Rectal smooth muscle tissue (tissue), 1 donor: ENCODE results near the gene ATG4B.
"Not testable (repeated sequence)": the region's sequence is repeated elsewhere in the genome, so short reads cannot be mapped to it uniquely, and the experiment has no call there.

Experiments used
- H3K27ac ChIP-seq: one replicate; pipeline ENCODE4 v1.7.0; 2013; ENCODE audit warnings: low read depth, low read length, inconsistent platforms
- H3K27me3 ChIP-seq: one replicate; pipeline ENCODE4 v1.7.0; 2013; ENCODE audit warnings: low read length; ENCODE audit not compliant: control insufficient read depth, insufficient read depth
- H3K36me3 ChIP-seq: one replicate; pipeline ENCODE4 v1.7.0; 2013; ENCODE audit warnings: low read length; ENCODE audit not compliant: control insufficient read depth, insufficient read depth
- H3K4me1 ChIP-seq: one replicate; pipeline ENCODE4 v1.7.0; 2013; ENCODE audit warnings: low read length; ENCODE audit not compliant: control insufficient read depth, insufficient read depth
- H3K4me3 ChIP-seq: one replicate; pipeline ENCODE4 v1.7.0; 2013; ENCODE audit warnings: low read length
- H3K9ac ChIP-seq: one replicate; pipeline ENCODE4 v1.7.0; 2013; ENCODE audit warnings: low read length

Gene ATG4B

DNA sequence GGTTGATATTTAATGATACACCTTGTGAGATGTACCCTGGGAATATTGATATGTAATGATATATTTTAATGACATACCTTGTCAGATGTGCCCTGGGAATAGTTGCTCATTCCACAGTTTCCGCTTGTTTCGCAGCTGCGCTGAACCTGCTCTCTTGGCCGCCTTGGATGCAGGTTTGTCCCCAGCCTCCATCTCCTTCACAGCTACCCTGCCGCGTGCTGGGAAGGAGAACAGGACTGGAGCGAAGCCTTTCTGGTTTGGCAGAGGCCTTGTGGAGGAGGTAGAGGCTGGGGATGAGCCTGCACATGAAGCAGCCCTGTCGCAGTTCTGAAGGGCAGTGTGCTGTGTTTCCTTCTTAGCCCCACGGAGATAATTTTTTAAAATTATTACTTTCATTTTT, 14.6 kb downstream of the ATG4B start:
- H3K4me3 ChIP-seq, result no peak overlapping the region
- no peak overlapping the region for H3K27ac ChIP-seq
- H3K4me1 ChIP-seq, result peaks cover 2% of the 10 kb centered on the region
- no peaks in the 10 kb centered on the region for H3K27me3 ChIP-seq
- no peak overlapping the region for H3K9ac ChIP-seq
- H3K36me3 ChIP-seq, result peaks cover 20% of the 10 kb centered on the region

DNA sequence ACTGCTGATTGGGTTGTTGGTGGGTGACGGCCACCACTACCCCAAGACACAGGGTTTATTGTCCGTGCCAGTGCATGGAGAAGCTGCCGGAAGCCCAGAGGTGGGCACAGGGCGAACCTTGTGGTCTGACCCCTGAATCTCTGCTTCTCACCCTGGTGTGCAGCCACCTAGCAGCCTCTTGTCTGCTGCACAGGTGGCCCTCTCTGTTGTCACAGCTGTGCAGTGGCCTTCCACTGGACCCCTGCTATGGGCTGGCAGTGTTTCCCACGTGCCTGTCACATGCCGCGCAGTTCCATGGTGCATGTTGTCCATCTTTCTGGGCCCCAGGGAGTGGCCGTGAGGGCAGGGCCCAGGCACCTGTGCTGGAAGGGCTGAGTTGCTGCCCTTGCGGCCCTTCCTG, 15.2 kb downstream of the ATG4B start:
- H3K9ac ChIP-seq, result no peak overlapping the region
- H3K4me1 ChIP-seq, result peaks cover 2% of the 10 kb centered on the region
- H3K4me3 ChIP-seq, result no peak overlapping the region
- peaks cover 23% of the 10 kb centered on the region for H3K36me3 ChIP-seq
- H3K27me3 ChIP-seq, result no peaks in the 10 kb centered on the region
- H3K27ac ChIP-seq, result no peak overlapping the region

DNA sequence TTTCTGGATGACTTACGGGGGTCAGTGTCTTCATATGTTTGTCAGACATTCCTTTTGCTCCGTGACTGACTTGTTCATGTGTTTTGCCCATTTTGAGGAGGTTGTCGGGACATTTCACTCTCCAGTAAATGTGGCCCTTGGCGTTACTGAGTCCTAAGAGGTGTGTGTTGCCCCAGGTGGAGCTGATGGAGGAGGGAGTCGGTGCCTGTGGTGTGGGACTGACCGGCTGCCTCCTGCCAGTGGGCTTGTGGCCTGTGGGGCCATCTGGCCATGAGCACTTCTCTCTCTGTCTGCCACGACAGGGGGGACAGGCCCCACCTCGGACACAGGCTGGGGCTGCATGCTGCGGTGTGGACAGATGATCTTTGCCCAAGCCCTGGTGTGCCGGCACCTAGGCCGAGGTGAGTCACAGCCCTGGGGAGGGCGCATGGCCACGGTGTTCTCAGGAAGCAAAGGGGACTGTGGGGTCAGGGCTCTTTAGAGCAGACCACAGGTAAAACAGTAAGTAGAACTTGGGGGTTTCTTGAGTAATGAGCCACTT, 15.8 kb downstream of the ATG4B start:
- no peak overlapping the region for H3K9ac ChIP-seq
- H3K36me3 ChIP-seq, result peaks cover 26% of the 10 kb centered on the region
- no peak overlapping the region for H3K4me3 ChIP-seq
- no peaks in the 10 kb centered on the region for H3K27me3 ChIP-seq
- no peak overlapping the region for H3K27ac ChIP-seq
- H3K4me1 ChIP-seq, result peaks cover 2% of the 10 kb centered on the region

DNA sequence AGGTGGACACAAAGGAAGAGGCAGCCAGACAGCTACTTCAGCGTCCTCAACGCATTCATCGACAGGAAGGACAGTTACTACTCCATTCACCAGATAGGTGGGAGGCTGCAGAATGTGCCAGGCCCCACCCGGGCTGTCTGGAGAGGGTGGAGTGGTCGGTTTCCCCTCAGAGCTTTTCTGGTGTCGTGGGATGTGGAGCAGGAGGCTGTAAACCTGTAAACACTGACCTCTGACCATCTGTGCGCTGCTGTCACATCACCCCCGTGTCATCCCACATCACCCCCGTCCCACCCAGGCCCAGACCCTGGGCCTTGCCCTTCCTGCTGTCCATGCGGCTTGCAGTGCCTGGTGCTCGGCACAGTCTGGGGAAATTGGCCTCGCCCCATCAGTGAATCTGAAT, 17.1 kb downstream of the ATG4B start:
- Histone ChIP-seq H3K27me3 (no peaks in the 10 kb centered on the region), H3K9ac (no peak overlapping the region), H3K4me3 (no peak overlapping the region), H3K36me3 (peaks cover 36% of the 10 kb centered on the region), H3K27ac (no peak overlapping the region), H3K4me1 (peaks cover 2% of the 10 kb centered on the region)

DNA sequence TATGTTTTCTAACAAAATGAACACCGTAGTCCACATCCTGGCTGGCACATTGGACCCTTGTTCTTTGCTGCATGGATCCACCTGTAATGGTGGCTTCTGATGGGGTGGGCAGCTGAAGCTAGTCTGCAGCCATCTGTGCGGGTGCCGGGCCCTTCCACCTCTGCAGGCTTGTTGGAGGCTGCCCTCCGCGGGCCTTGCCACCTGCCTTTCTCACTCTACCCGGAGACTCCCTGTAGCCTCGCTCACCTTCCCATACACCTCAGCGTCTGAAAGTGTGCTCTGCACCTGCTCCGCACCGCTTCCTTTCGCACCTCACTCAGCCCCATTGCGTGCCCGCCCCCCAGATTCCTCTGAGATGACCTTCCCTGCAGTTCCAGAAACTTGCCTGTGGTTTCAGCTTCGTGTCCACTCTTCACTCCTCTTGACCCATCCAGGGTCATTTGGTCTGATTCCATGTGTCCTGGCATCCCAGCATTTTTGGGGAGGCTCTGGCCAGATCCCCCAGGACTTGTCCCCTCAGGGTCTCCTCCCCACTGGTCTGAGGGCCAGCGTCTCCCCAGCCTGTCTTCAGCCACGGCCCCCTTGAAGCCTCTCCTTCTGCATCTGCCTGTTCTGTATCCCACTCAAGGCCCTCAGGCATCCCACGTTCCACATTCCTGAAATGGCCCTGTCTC, 18.2 kb downstream of the ATG4B start:
- Histone ChIP-seq H3K36me3 (peaks cover 40% of the 10 kb centered on the region), H3K9ac (no peak overlapping the region), H3K27me3 (no peaks in the 10 kb centered on the region), H3K27ac (no peak overlapping the region), H3K4me1 (peaks cover 2% of the 10 kb centered on the region), H3K4me3 (no peak overlapping the region)

DNA sequence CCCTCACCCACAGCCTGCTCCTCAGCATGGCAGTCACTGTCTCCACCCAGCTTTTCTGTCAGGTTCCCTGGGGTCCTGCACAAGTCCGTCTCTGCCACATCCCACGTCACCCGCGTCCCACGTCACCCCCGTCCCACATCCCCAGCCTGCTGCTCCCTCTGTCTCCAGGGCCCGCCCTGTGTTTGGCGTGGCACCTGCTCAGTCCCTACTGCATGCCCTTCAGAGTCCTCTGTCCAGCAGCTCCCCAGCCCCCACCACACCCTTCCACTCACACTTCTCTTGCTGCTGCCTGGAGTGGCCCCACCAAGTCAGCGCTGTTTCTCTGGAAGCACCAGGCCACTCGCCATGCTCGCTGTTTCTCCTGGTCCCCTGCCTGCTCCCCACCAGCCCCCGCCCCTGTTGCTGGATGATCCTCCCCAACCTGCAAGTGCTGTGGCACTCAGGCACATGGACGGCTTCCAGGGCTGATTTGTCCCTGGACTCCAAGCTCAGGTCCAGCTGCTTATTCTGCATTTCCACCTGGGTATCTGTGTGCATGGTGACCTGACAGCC, 18.8 kb downstream of the ATG4B start:
- no peak overlapping the region for H3K9ac ChIP-seq
- H3K36me3 ChIP-seq, result peaks cover 45% of the 10 kb centered on the region
- H3K27ac ChIP-seq, result no peak overlapping the region
- H3K4me3 ChIP-seq, result no peak overlapping the region
- peaks cover 2% of the 10 kb centered on the region for H3K4me1 ChIP-seq
- H3K27me3 ChIP-seq, result no peaks in the 10 kb centered on the region

DNA sequence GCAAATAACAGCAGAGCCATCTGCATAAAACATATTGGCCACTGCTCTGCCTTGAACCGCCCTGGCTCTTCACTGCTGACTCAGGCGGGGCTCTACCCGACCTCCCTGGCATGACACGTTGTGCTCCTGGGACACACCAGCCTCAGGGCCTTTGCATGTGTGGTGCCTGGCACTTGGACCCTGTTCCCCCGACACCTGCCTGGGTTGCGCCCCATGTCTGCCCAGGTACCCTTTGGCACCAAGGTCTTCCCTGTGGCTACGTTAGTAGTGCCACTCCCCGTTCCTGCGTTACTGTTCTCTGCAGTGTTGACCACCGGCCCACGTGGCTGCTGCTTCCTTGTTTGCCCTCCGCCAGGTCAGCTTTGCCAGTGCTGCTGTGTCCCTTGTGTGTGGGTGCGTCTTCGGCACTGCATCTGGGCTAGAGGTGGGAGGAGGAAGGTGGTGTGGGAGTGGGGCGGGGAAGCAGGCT, 20.3 kb downstream of the ATG4B start:
- no peak overlapping the region for H3K9ac ChIP-seq
- no peak overlapping the region for H3K27ac ChIP-seq
- peaks cover 39% of the 10 kb centered on the region for H3K36me3 ChIP-seq
- H3K4me3 ChIP-seq, result no peak overlapping the region
- H3K27me3 ChIP-seq, result no peaks in the 10 kb centered on the region
- H3K4me1 ChIP-seq, result peaks cover 2% of the 10 kb centered on the region

DNA sequence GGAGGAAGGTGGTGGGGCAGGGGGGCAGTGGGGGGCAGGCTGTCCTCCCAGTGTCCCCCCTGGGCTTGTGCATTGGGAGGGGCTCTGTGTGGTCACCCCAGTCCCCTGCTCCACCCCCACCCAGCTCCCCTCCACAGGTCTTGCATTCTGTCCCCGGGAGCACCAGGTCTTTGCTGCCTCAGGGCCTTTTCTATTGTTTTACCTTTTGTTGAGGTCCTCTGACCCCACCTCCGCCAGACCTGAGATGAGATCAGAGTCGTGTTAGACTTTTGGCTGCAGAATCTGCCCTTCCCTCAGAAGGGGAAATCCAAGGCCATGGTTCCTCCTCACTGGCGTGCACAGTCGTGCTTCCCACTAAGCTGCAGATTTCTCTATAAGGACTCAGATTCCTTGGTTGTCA, 20.8 kb downstream of the ATG4B start:
- Histone ChIP-seq H3K36me3 (peaks cover 39% of the 10 kb centered on the region), H3K4me3 (no peak overlapping the region), H3K9ac (no peak overlapping the region), H3K4me1 (peaks cover 2% of the 10 kb centered on the region), H3K27me3 (no peaks in the 10 kb centered on the region), H3K27ac (no peak overlapping the region)

DNA sequence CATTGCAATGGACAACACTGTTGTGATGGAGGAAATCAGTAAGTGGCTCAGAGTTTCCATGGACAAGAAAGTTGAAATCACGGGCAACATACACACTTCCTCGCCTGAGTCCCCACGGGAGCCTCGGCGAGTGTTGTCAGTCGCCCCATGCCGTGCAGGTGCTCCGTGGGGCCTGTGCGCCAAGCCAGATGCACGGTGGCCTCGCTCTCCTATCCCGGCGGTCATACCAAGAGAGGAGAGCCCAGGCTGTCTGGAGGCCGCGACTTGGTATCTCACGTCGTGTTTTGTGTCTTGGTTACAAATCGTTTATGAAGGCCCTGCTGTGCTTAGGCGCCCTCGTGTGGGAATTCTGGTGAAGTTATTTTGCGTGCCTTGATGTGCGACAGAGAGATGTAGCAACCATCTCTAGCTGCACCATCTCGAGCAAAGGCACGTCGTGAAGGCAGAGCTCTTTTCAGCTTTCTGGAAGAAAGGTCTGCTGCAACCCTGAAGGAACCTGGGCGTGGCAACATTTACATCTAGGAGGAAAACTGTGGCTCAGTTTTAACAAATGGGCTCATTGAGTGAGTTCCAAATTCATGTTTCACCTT, 21.8 kb downstream of the ATG4B start:
- Histone ChIP-seq H3K4me3 (no peak overlapping the region), H3K27me3 (no peaks in the 10 kb centered on the region), H3K36me3 (peaks cover 39% of the 10 kb centered on the region), H3K9ac (no peak overlapping the region), H3K4me1 (peaks cover 2% of the 10 kb centered on the region), H3K27ac (peak overlapping the region; percentile 40)

DNA sequence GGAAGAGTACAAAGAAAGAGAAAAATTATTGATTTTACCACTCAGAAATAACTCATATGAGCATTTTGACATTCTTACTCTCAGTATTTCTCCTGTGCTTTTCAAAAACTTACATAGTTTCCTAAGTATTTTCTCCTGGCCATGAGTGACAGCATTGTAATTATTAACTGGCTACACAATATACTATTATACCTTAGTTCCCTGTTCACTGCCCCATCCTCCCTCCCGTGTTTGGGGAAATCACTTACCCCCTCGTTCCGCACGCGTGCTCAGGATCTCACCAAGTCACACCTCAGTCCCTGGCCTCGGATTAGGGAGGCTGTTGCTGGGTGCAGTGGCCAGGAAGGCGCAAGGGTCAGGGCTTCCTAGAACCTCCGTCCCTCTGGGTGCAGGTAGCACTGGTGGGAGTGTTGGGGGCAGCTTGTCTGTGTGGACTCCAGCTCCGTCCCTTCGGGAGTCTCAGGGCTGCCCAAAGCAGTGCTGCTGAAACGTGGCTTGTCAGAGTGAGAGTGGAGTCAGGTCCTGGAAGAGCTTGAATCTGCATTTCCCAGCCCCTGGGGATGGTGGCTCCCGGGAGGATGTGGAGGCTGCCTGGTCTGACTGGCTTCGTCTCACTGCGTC, 23.2 kb downstream of the ATG4B start:
- H3K27ac ChIP-seq, result no peak overlapping the region
- peaks cover 32% of the 10 kb centered on the region for H3K36me3 ChIP-seq
- no peaks in the 10 kb centered on the region for H3K27me3 ChIP-seq
- no peak overlapping the region for H3K9ac ChIP-seq
- no peak overlapping the region for H3K4me3 ChIP-seq
- H3K4me1 ChIP-seq, result peaks cover 2% of the 10 kb centered on the region

DNA sequence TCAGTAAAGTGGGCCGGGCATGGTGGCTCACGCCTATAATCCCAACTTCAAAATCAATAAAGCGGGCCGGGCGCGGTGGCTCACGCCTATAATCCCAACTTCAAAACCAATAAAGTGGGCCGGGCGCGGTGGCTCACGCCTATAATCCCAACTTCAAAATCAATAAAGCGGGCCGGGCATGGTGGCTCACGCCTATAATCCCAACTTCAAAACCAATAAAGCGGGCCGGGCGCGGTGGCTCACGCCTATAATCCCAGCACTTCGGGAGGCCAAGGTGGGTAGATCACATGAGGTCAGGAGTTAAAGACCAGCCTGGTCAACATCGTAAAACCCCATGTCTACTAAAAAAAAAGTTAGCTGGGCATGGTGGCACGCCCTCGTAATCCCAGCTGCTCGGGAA, 25.2 kb downstream of the ATG4B start:
- not testable (repeated sequence) for H3K27me3 ChIP-seq, H3K9ac ChIP-seq, H3K4me3 ChIP-seq, H3K4me1 ChIP-seq, H3K27ac ChIP-seq
- H3K36me3 ChIP-seq, result peaks cover 32% of the 10 kb centered on the region

DNA sequence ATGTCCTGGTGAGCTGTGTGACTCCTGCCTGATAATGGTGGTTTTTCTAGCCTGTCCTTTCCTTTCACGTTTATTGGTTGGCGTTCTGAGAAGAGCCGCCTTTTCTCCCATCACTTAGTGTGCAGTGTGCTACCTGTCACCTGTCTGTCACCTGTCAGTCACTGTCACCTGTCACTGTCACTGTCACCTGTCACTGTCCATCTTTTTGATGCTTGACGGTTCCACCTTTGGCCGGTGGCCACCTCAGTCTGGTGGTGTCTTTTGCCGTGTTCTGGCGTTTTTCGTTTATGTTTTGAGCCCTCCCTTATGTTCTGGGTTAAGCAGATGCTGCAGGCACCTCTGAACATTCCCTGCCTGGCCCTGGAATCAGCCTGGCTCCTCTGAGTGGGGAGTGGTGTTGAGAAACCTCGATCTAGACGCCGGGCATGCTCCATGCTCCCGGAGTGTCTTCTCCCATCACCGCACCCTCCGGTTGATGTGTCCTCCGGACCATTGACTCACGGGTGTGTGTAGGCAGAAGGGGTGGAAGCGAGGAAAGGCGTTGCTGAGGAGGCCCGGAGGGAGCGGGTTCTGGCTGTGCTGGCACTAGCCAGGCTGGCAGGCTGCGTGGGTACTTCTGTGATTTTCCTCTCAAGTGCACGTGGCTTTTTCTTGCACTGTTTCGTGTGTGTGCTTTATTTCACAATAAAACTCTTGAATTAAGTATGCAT, 28.4 kb downstream of the ATG4B start:
- Histone ChIP-seq H3K4me1 (no peaks in the 10 kb centered on the region), H3K27ac (no peak overlapping the region), H3K27me3 (no peaks in the 10 kb centered on the region), H3K36me3 (peaks cover 28% of the 10 kb centered on the region), H3K9ac (no peak overlapping the region), H3K4me3 (no peak overlapping the region)
